CD14-positive monocyte (primary cell): Measurements from ENCODE around the gene CGNL1. TPM values are rescaled to one million over a fixed set of nuclear protein-coding genes. Genes with fewer than 3 reads are reported as not detected.

Experiments
- DNase-seq, 3 donors: peaks; one replicate each; pipeline ENCODE4 v3.0.0-alpha.2; 2011 to 2022
- H2AFZ ChIP-seq: 2 replicates; pipeline ENCODE4 v1.6.0; 2012; ENCODE audit warnings: mild to moderate bottlenecking, low read depth, low read length, inconsistent platforms; ENCODE audit not compliant: insufficient read depth, poor library complexity, severe bottlenecking
- H3K27ac ChIP-seq, 2 donors: 1 replicate in 1 of 2; 2 replicates in 1 of 2; pipeline ENCODE4 v1.5.1; 2012 to 2013; ENCODE audit warnings: low read length in 2 of 2, control low read depth in 1 of 2, inconsistent platforms in 1 of 2, low read depth in 1 of 2, mild to moderate bottlenecking in 1 of 2
- H3K27me3 ChIP-seq, 2 donors: one replicate each; pipeline versions ENCODE4 v1.6.0 to v1.6.1; 2011 to 2013; ENCODE audit warnings: low read length in 2 of 2; ENCODE audit not compliant: control insufficient read depth in 2 of 2, insufficient read depth in 2 of 2
- H3K36me3 ChIP-seq, 2 donors: replicated peaks in 1 of 2; 1 replicate in 1 of 2; 2 replicates in 1 of 2; pipeline versions ENCODE4 v1.5.1 to v1.6.1; 2012 to 2013; ENCODE audit warnings: low read length in 2 of 2, control low read depth in 1 of 2, inconsistent platforms in 1 of 2, mild to moderate bottlenecking in 1 of 2; ENCODE audit not compliant: insufficient read depth in 2 of 2, control insufficient read depth in 1 of 2
- H3K4me1 ChIP-seq, 2 donors: 1 replicate in 1 of 2; 2 replicates in 1 of 2; pipeline versions ENCODE4 v1.5.1 to v1.6.1; 2012 to 2013; ENCODE audit warnings: low read length in 2 of 2, control low read depth in 1 of 2, inconsistent platforms in 1 of 2, mild to moderate bottlenecking in 1 of 2, moderate library complexity in 1 of 2; ENCODE audit not compliant: insufficient read depth in 2 of 2, control insufficient read depth in 1 of 2
- H3K4me2 ChIP-seq: replicated peaks from 2 replicates; pipeline ENCODE3; 2012; ENCODE audit warnings: low read length, moderate library complexity, mild to moderate bottlenecking; ENCODE audit not compliant: poor library complexity, severe bottlenecking; ENCODE audit errors: extremely low read depth
- H3K4me3 ChIP-seq, 3 experiments: fragments of 200-600 bp in 1 of 3; sonication (generic) in 1 of 3; replicated peaks in 1 of 3; 1 replicate in 2 of 3; 2 replicates in 1 of 3; pipeline ENCODE4 v1.5.1; 2011 to 2013; ENCODE audit warnings: low read length in 3 of 3, mild to moderate bottlenecking in 3 of 3, control low read depth in 2 of 3, low read depth in 2 of 3, inconsistent platforms in 1 of 3, moderate library complexity in 1 of 3
- H3K79me2 ChIP-seq: 2 replicates; pipeline ENCODE4 v1.6.0; 2012; ENCODE audit warnings: mild to moderate bottlenecking, control low read depth, inconsistent platforms, low read length, moderate library complexity; ENCODE audit not compliant: insufficient read depth
- H3K9ac ChIP-seq: 2 replicates; pipeline ENCODE4 v1.6.0; 2017; ENCODE audit warnings: low read length, mild to moderate bottlenecking; ENCODE audit not compliant: insufficient read depth, poor library complexity, severe bottlenecking
- H3K9me3 ChIP-seq, 2 donors: replicated peaks in 1 of 2; 1 replicate in 1 of 2; 2 replicates in 1 of 2; pipeline versions ENCODE4 v1.5.1 to v1.6.1; 2012 to 2013; ENCODE audit warnings: low read length in 2 of 2, control low read depth in 1 of 2; ENCODE audit not compliant: control insufficient read depth in 1 of 2, insufficient read depth in 1 of 2
- H4K20me1 ChIP-seq: 2 replicates; pipeline ENCODE4 v1.6.0; 2012; ENCODE audit warnings: mild to moderate bottlenecking, low read length, control low read depth, moderate library complexity; ENCODE audit not compliant: insufficient read depth
- H3K27ac Mint-ChIP-seq, 7 donors: one replicate each; pipeline ENCODE4 v1.8.0; 2020; ENCODE audit warnings: mild to moderate bottlenecking in 7 of 7, mixed read lengths in 7 of 7, moderate library complexity in 6 of 7, inconsistent platforms in 2 of 7
- H3K27me3 Mint-ChIP-seq, 3 donors: one replicate each; pipeline ENCODE4 v1.8.0; 2021 to 2022; ENCODE audit warnings: low read depth in 3 of 3, mild to moderate bottlenecking in 3 of 3, mixed read lengths in 3 of 3, moderate library complexity in 3 of 3, inconsistent platforms in 1 of 3
- H3K36me3 Mint-ChIP-seq, 2 donors: one replicate each; pipeline ENCODE4 v1.8.0; 2020; ENCODE audit warnings: mixed read lengths in 2 of 2, inconsistent platforms in 1 of 2, mild to moderate bottlenecking in 1 of 2
- H3K4me1 Mint-ChIP-seq: one replicate; pipeline ENCODE4 v1.8.0; 2020; ENCODE audit warnings: mild to moderate bottlenecking, mixed read lengths
- H3K4me3 Mint-ChIP-seq, 2 donors: one replicate each; pipeline ENCODE4 v1.8.0; 2020; ENCODE audit warnings: mild to moderate bottlenecking in 2 of 2, mixed read lengths in 2 of 2, moderate library complexity in 1 of 2
- H3K9me3 Mint-ChIP-seq, 7 donors: one replicate each; pipeline ENCODE4 v1.8.0; 2020 to 2022; ENCODE audit warnings: mixed read lengths in 7 of 7, mild to moderate bottlenecking in 6 of 7, moderate library complexity in 6 of 7, inconsistent platforms in 2 of 7
- CTCF ChIP-seq: fragments of 200-600 bp; IDR thresholded peaks from one replicate; pipeline ENCODE4 v1.8.0; 2022; ENCODE audit warnings: antibody characterized with exemption, mild to moderate bottlenecking
- WGBS: methylation state at CpG from one replicate; pipeline ENCODE4 v1.1.5; 2013; ENCODE audit warnings: missing lambda C conversion rate; ENCODE audit not compliant: insufficient coverage; 5-methylcytosine and 5-hydroxymethylcytosine counted together
- intact Hi-C, 2 donors: fragments of 100-400 bp; cut with micrococcal nuclease; formaldehyde crosslinking; loops; one replicate each; pipeline versions ENCODE4 v1.15.0 to v1.15.1; 2023
- polyA plus RNA-seq, 3 donors: library from polyadenylated mRNA; depleted of rRNA in 1 of 3; unstranded in 2 of 3; stranded (reverse) in 1 of 3; fragments of 300-500 nt in 2 of 3; fragments of >200 nt in 1 of 3; fragmentation: Illumina TruSeq in 2 of 3; gene quantifications; 1 replicate in 2 of 3; 2 replicates in 1 of 3; pipeline ENCODE4 v1.2.3, GENCODE V29; 2012 to 2021

Gene CGNL1
- polyA plus RNA-seq, 3 donors: not detected

DNA sequence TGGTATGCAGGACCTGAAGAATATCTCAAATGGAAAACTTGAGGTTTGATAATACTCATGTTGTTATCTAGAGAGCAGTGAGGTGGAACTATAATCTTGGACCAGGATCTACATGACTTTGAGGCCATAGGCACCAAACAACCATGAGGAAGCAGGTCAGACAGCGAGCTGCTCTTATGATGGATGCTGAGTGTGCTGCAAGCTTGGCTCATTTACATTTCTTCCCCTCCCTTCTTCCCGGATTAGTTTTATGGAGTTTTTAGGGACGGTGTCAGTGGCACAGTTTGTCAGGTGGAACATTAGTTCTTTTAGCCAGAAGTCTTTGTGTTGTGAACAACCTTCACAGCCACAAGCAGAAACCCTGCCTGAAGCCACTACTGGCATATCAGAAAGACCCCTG, 207.4 kb downstream of the CGNL1 start:
- no peak for DNase-seq
- H3K9ac ChIP-seq: no peak overlapping the region
- intact Hi-C loops: no loop called here
- no peak overlapping the region for H3K4me3 Mint-ChIP-seq
- H4K20me1 ChIP-seq: no peaks in the 10 kb centered on the region
- no CpG with 5 or more reads among the region's 3 CpGs for WGBS
- H3K4me2 ChIP-seq: no peak overlapping the region
- no peaks in the 10 kb centered on the region for H3K27me3 ChIP-seq
- no peak overlapping the region for H3K4me3 ChIP-seq
- H3K27ac Mint-ChIP-seq: no peak overlapping the region
- H2AFZ ChIP-seq: no peak overlapping the region
- H3K9me3 ChIP-seq: peaks cover 11 to 13% of the 10 kb centered on the region in 2 donors
- no peaks in the 10 kb centered on the region for H3K36me3 Mint-ChIP-seq
- H3K79me2 ChIP-seq: no peaks in the 10 kb centered on the region
- H3K27ac ChIP-seq: no peak overlapping the region
- no peaks in the 10 kb centered on the region for H3K36me3 ChIP-seq
- H3K27me3 Mint-ChIP-seq: peaks cover 2 to 6% (median 5%) of the 10 kb centered on the region in 3 donors
- peaks cover 16% of the 10 kb centered on the region for H3K4me1 Mint-ChIP-seq
- H3K9me3 Mint-ChIP-seq: peaks cover 8 to 24% (median 15%) of the 10 kb centered on the region in 7 donors
- TF ChIP-seq CTCF: no peak
- H3K4me1 ChIP-seq: peaks cover 7 to 10% of the 10 kb centered on the region in 2 donors

DNA sequence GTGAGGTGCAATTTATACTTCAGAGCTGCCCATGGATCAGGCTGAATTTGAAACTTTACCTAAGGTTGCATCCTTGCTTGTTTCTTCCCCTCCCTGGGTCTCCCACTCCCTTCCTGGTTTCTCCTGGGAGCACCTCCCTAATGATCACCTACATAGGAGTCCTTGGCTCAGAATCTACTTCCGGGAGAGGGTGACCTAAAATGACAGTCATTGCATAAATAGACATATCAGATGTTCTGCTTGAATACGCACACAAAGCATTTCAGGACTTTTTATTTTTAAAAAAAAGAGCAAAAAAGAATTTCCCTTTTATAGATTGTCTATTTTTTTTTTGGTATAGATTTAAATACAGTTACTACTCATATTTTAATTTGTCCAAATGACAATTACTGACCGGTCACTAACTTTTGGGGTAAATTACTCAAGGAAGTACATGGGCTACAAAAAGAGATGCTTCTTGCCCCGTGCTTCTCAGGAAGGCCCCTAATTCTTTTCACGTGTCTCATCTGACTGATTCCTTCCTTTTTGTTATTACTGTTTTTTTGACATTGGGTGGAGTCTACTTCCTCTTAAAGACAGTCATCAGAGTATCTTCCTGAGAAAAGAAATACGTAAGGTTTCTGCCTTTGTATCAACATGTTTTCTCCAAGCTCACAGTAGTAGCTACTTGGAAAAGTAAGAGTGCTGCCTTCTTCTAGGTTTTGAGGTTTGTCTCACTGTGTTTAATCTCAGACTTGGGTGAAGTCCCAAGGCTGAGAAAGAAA, 210.5 kb downstream of the CGNL1 start:
- H2AFZ ChIP-seq: no peak overlapping the region
- H3K4me3 ChIP-seq: no peak overlapping the region
- no peak for TF ChIP-seq CTCF
- H3K4me1 ChIP-seq: peaks cover 11 to 16% of the 10 kb centered on the region in 2 donors
- peaks cover 0 to 4% of the 10 kb centered on the region in 2 donors for H3K36me3 Mint-ChIP-seq
- intact Hi-C loops: no loop called here
- peaks cover 7 to 10% of the 10 kb centered on the region in 2 donors for H3K27me3 ChIP-seq
- no peaks in the 10 kb centered on the region for H4K20me1 ChIP-seq
- H3K4me2 ChIP-seq: no peak overlapping the region
- H3K4me3 Mint-ChIP-seq: peak overlapping the region in 1 of 2 donors; percentile 5
- no peak overlapping the region for H3K9ac ChIP-seq
- H3K4me1 Mint-ChIP-seq: peaks cover 31% of the 10 kb centered on the region
- WGBS: 100% methylated on average over 1 of the region's 6 CpGs
- H3K27me3 Mint-ChIP-seq: peaks cover 14 to 23% (median 15%) of the 10 kb centered on the region in 3 donors
- H3K36me3 ChIP-seq: no peaks in the 10 kb centered on the region
- no peaks in the 10 kb centered on the region for H3K79me2 ChIP-seq
- peaks cover 8 to 26% (median 14%) of the 10 kb centered on the region in 7 donors for H3K9me3 Mint-ChIP-seq
- peaks cover 10 to 11% of the 10 kb centered on the region in 2 donors for H3K9me3 ChIP-seq
- H3K27ac ChIP-seq: no peak overlapping the region
- H3K27ac Mint-ChIP-seq: peak overlapping the region in 5 of 7 donors; percentile 11 to 79 (median 17)
- peak; percentile 23 to 62 (median 44) for DNase-seq
